H1 (cell line): ENCODE data around the gene NCAM1.

ENCODE experiments used
- EZH2 ChIP-seq: fragments of 200-600 bp; sonication (generic); IDR thresholded peaks from 2 replicates; pipeline ENCODE4 v1.7.1; 2012; ENCODE audit warnings: low read depth, mild to moderate bottlenecking, moderate library complexity, low read length, inconsistent platforms; ENCODE audit not compliant: severe bottlenecking
- GTF2F1 ChIP-seq: IDR thresholded peaks from 2 replicates; pipeline ENCODE4 v1.6.1; 2012; ENCODE audit warnings: low read depth, low read length, improper control_type of control experiment, borderline replicate concordance
- POLR2A ChIP-seq, 2 experiments: IDR thresholded peaks; 1 replicate in 1 of 2; 2 replicates in 1 of 2; pipeline ENCODE4 v1.6.1; 2011; ENCODE audit warnings: low read depth in 2 of 2, low read length in 2 of 2, mild to moderate bottlenecking in 2 of 2; ENCODE audit errors: control extremely low read depth in 1 of 2
- SP1 ChIP-seq: IDR thresholded peaks from 2 replicates; pipeline ENCODE4 v1.6.1; 2011; ENCODE audit warnings: low read depth, low read length

DNA sequence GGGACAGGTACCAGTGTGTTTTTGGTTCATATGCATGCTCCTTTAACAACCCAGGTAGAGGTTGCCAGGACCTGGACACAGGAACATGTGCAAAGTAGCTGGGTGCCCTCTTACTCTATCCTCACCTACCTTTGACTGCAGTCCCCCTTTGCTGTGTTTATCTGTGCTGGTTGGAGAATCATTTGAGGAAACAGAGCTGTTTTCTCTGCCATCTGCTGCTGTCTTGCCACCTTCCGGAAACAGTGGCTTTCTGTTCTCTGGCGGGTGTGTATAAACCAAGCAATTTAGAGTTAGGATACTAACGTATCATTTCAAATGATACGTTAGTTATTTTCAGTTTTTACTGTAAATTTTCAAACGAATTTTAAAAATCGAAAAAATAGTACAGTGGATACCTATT, 181.3 kb downstream of the NCAM1 start:
- TF ChIP-seq EZH2 (no peak), POLR2A (IDR thresholded peaks at IDR 0.05; ENCODE audit: control extremely low read depth in 1 of 2, low read depth in 2 of 2, low read length in 2 of 2) (no peak), SP1 (no peak), GTF2F1 (no peak)
